Measurements from ENCODE around the gene ZC3H12C.

- no peak for TF ChIP-seq POLR2A (IDR thresholded peaks at IDR 0.05)
- no peak for TF ChIP-seq EP300 (IDR thresholded peaks at IDR 0.05)
- TF ChIP-seq CTCF (IDR thresholded peaks at IDR 0.05), result no peak
These were observed 63.3 kb downstream of the ZC3H12C start for GRCh38 chr11:110156503-110156902.

Measured in ovary (tissue), 3 donors.